Fibroblast of skin of left quadriceps (primary cell): ENCODE data around the gene SCN10A.

Source experiments
- DNase-seq, 2 experiments: peaks; one replicate each; pipeline ENCODE4 v3.0.0-alpha.2; 2013; ENCODE audit warnings: low read depth in 2 of 2

Gene SCN10A

GRCh38 chr3:38773528-38773927 lies 42.5 kb downstream of the SCN10A start:
- no peak for DNase-seq

GRCh38 chr3:38763569-38763968 lies 52.4 kb downstream of the SCN10A start:
- no peak for DNase-seq

- DNase-seq, result no peak
These were observed 57.5 kb downstream of the SCN10A start for GRCh38 chr3:38758557-38758956.

GRCh38 chr3:38757721-38758120 lies 58.3 kb downstream of the SCN10A start:
- no peak for DNase-seq

- no peak for DNase-seq
These were observed 59.1 kb downstream of the SCN10A start for GRCh38 chr3:38756892-38757291.

- no peak for DNase-seq
These were observed 60.9 kb downstream of the SCN10A start for GRCh38 chr3:38755130-38755529.

GRCh38 chr3:38746641-38747040 lies 69.4 kb downstream of the SCN10A start:
- DNase-seq, result no peak

- DNase-seq, result no peak
These were observed 73.0 kb downstream of the SCN10A start for GRCh38 chr3:38743043-38743442.

- no peak for DNase-seq
These were observed 73.5 kb downstream of the SCN10A start for GRCh38 chr3:38742550-38742949.

GRCh38 chr3:38740537-38740936 lies 75.5 kb downstream of the SCN10A start:
- no peak for DNase-seq

- no peak for DNase-seq
These were observed 76.1 kb downstream of the SCN10A start for GRCh38 chr3:38739931-38740330.

- DNase-seq, result no peak
These were observed 76.7 kb downstream of the SCN10A start for GRCh38 chr3:38739396-38739689.

GRCh38 chr3:38738630-38739395 lies 77.2 kb downstream of the SCN10A start:
- peak in 1 of 2 experiments; percentile 6 for DNase-seq

GRCh38 chr3:38731522-38731921 lies 84.5 kb downstream of the SCN10A start:
- DNase-seq, result no peak

GRCh38 chr3:38730281-38730680 lies 85.7 kb downstream of the SCN10A start:
- DNase-seq, result no peak

- no peak for DNase-seq
These were observed 88.0 kb downstream of the SCN10A start for GRCh38 chr3:38728008-38728407.

- DNase-seq, result no peak
These were observed 89.3 kb downstream of the SCN10A start for GRCh38 chr3:38726751-38727150.

- DNase-seq, result no peak
These were observed 90.1 kb downstream of the SCN10A start for GRCh38 chr3:38725726-38726419.

GRCh38 chr3:38724392-38724736 lies 91.7 kb downstream of the SCN10A start:
- DNase-seq, result no peak

- DNase-seq, result no peak
These were observed 92.2 kb downstream of the SCN10A start for GRCh38 chr3:38723569-38724391.

GRCh38 chr3:38722781-38723568 lies 93.0 kb downstream of the SCN10A start:
- DNase-seq, result no peak

GRCh38 chr3:38721207-38721772 lies 94.7 kb downstream of the SCN10A start:
- no peak for DNase-seq
